HEK293 (cell line): ENCODE data around the gene POLR3A.
A peak's percentile ranks its signal among the peaks of the same experiment; 100 is the strongest.

Source experiments
- CTCF ChIA-PET: fragments of 350-600 bp; formaldehyde crosslinking; extraction: SDS; loops from one replicate; lab custom pipeline; 2021; ENCODE audit warnings: antibody characterized with exemption; lab: Yijun Ruan, JAX
- POLR2A ChIA-PET: fragments of 300-600 bp; formaldehyde crosslinking; extraction: SDS; loops from one replicate; lab custom pipeline; 2020; ENCODE audit warnings: antibody characterized with exemption, inconsistent platforms; lab: Yijun Ruan, JAX
- H3K27ac ChIP-seq: fragments of 200-500 bp; sonication (Bioruptor generic); 2 replicates; pipeline ENCODE4 v1.5.1; 2014; ENCODE audit warnings: low read depth, low read length, control low read depth, inconsistent platforms; ENCODE audit errors: extremely low read depth
- H3K36me3 ChIP-seq, 2 experiments: fragments of 200-500 bp in 1 of 2; sonication (Bioruptor generic) in 1 of 2; 1 replicate in 1 of 2; 2 replicates in 1 of 2; pipeline ENCODE4 v1.5.1; 2014 to 2017; ENCODE audit warnings: inconsistent platforms in 2 of 2, low read length in 2 of 2; ENCODE audit not compliant: control insufficient read depth in 2 of 2, insufficient read depth in 1 of 2
- H3K4me1 ChIP-seq: fragments of 200-500 bp; sonication (Bioruptor generic); 2 replicates; pipeline ENCODE4 v1.5.1; 2014; ENCODE audit warnings: mild to moderate bottlenecking, low read length, inconsistent platforms; ENCODE audit not compliant: control insufficient read depth, insufficient read depth
- H3K4me3 ChIP-seq: 2 replicates; pipeline ENCODE4 v1.5.1; 2011; ENCODE audit warnings: low read depth, mild to moderate bottlenecking, control low read depth, low read length, moderate library complexity
- H3K9me3 ChIP-seq: fragments of 200-500 bp; sonication (Bioruptor generic); 2 replicates; pipeline ENCODE4 v1.5.1; 2014; ENCODE audit warnings: low read depth, low read length, inconsistent platforms; ENCODE audit not compliant: control insufficient read depth, insufficient read depth
- CTCF ChIP-seq: fragments of 450-650 bp; formaldehyde crosslinking; IDR thresholded peaks from 2 replicates; pipeline ENCODE4 v1.5.1; 2016; ENCODE audit warnings: missing biosample characterization, missing genetic modification characterization
- EGR2 ChIP-seq: fragments of 450-650 bp; formaldehyde crosslinking; IDR thresholded peaks from 2 replicates; pipeline ENCODE4 v1.5.1; 2016; ENCODE audit warnings: low read depth, missing biosample characterization, missing genetic modification characterization
- PRDM6 ChIP-seq: fragments of 450-650 bp; formaldehyde crosslinking; IDR thresholded peaks from 2 replicates; pipeline ENCODE4 v1.5.1; 2017; ENCODE audit warnings: missing biosample characterization, missing genetic modification characterization
- RBAK ChIP-seq: fragments of 450-650 bp; formaldehyde crosslinking; IDR thresholded peaks from 2 replicates; pipeline ENCODE4 v1.5.1; 2016; ENCODE audit warnings: missing biosample characterization, missing genetic modification characterization
- SCRT1 ChIP-seq: fragments of 450-650 bp; formaldehyde crosslinking; IDR thresholded peaks from 2 replicates; pipeline ENCODE4 v1.5.1; 2016; ENCODE audit warnings: missing biosample characterization, missing genetic modification characterization, borderline replicate concordance
- TRIM28 ChIP-seq: IDR thresholded peaks from 2 replicates; pipeline ENCODE4 v1.6.1; 2011; ENCODE audit warnings: low read length, control low read depth, borderline replicate concordance
- ZBTB17 ChIP-seq: fragments of 450-650 bp; formaldehyde crosslinking; IDR thresholded peaks from 2 replicates; pipeline ENCODE4 v1.5.1; 2016; ENCODE audit warnings: missing biosample characterization, missing genetic modification characterization
- ZBTB6 ChIP-seq: fragments of 450-650 bp; formaldehyde crosslinking; IDR thresholded peaks from 2 replicates; pipeline ENCODE4 v1.5.1; 2017; ENCODE audit warnings: missing biosample characterization, missing genetic modification characterization
- ZFP3 ChIP-seq: fragments of 450-650 bp; formaldehyde crosslinking; IDR thresholded peaks from 2 replicates; pipeline ENCODE4 v1.5.1; 2016; ENCODE audit warnings: low read depth, missing biosample characterization, missing genetic modification characterization
- ZNF132 ChIP-seq: fragments of 450-650 bp; formaldehyde crosslinking; IDR thresholded peaks from 2 replicates; pipeline ENCODE4 v1.5.1; 2017; ENCODE audit warnings: missing biosample characterization, missing genetic modification characterization, borderline replicate concordance
- ZNF148 ChIP-seq: fragments of 450-650 bp; formaldehyde crosslinking; IDR thresholded peaks from 2 replicates; pipeline ENCODE4 v1.5.0; 2017; ENCODE audit warnings: missing biosample characterization, missing genetic modification characterization, borderline replicate concordance
- ZNF155 ChIP-seq: fragments of 450-650 bp; formaldehyde crosslinking; IDR thresholded peaks from 2 replicates; pipeline ENCODE4 v1.5.1; 2016; ENCODE audit warnings: missing biosample characterization, missing genetic modification characterization
- ZNF211 ChIP-seq: fragments of 450-650 bp; formaldehyde crosslinking; IDR thresholded peaks from 2 replicates; pipeline ENCODE4 v1.5.1; 2016; ENCODE audit warnings: low read depth, missing biosample characterization, missing genetic modification characterization
- ZNF24 ChIP-seq: fragments of 450-650 bp; formaldehyde crosslinking; IDR thresholded peaks from 2 replicates; pipeline ENCODE4 v1.5.1; 2016; ENCODE audit warnings: missing biosample characterization, missing genetic modification characterization
- ZNF274 ChIP-seq, 2 experiments: fragments of 200-500 bp in 1 of 2; fragments of 450-650 bp in 1 of 2; sonication (Bioruptor generic) in 1 of 2; formaldehyde crosslinking in 1 of 2; IDR thresholded peaks; 2 replicates each; pipeline versions ENCODE4 v1.5.1 to v1.6.1; 2014 to 2016; ENCODE audit warnings: borderline replicate concordance in 1 of 2, inconsistent platforms in 1 of 2, low read length in 1 of 2, missing biosample characterization in 1 of 2, missing genetic modification characterization in 1 of 2
- ZNF354C ChIP-seq: fragments of 450-650 bp; formaldehyde crosslinking; IDR thresholded peaks from 2 replicates; pipeline ENCODE4 v1.5.1; 2016; ENCODE audit warnings: missing biosample characterization, missing genetic modification characterization, low read depth, borderline replicate concordance
- ZNF426 ChIP-seq: fragments of 450-650 bp; formaldehyde crosslinking; IDR thresholded peaks from 2 replicates; pipeline ENCODE4 v1.5.1; 2017; ENCODE audit warnings: missing biosample characterization, missing genetic modification characterization, mild to moderate bottlenecking, inconsistent platforms, moderate library complexity
- ZNF449 ChIP-seq: fragments of 450-650 bp; formaldehyde crosslinking; IDR thresholded peaks from 2 replicates; pipeline ENCODE4 v1.5.1; 2017; ENCODE audit warnings: missing biosample characterization, mild to moderate bottlenecking, missing genetic modification characterization, moderate library complexity
- ZNF521 ChIP-seq: fragments of 450-650 bp; formaldehyde crosslinking; IDR thresholded peaks from 2 replicates; pipeline ENCODE4 v1.5.1; 2017; ENCODE audit warnings: missing biosample characterization, mild to moderate bottlenecking, missing genetic modification characterization
- ZNF529 ChIP-seq: fragments of 450-650 bp; formaldehyde crosslinking; IDR thresholded peaks from 2 replicates; pipeline ENCODE4 v1.5.1; 2017; ENCODE audit warnings: missing genetic modification characterization, missing biosample characterization; ENCODE audit not compliant: insufficient replicate concordance
- ZNF560 ChIP-seq: fragments of 450-650 bp; formaldehyde crosslinking; IDR thresholded peaks from 2 replicates; pipeline ENCODE4 v1.5.1; 2017; ENCODE audit warnings: missing biosample characterization, missing genetic modification characterization, borderline replicate concordance
- ZNF623 ChIP-seq: fragments of 450-650 bp; formaldehyde crosslinking; IDR thresholded peaks from 2 replicates; pipeline ENCODE4 v1.5.1; 2016; ENCODE audit warnings: missing biosample characterization, missing genetic modification characterization
- ZNF654 ChIP-seq: fragments of 450-650 bp; formaldehyde crosslinking; IDR thresholded peaks from 2 replicates; pipeline ENCODE4 v1.5.1; 2016; ENCODE audit warnings: low read depth, missing biosample characterization, missing genetic modification characterization
- ZNF664 ChIP-seq: fragments of 450-650 bp; formaldehyde crosslinking; IDR thresholded peaks from 2 replicates; pipeline ENCODE4 v1.5.1; 2016; ENCODE audit warnings: missing biosample characterization, missing genetic modification characterization
- ZNF677 ChIP-seq: fragments of 450-650 bp; IDR thresholded peaks from 2 replicates; pipeline ENCODE4 v1.5.0; 2018; ENCODE audit warnings: missing biosample characterization, mild to moderate bottlenecking, missing genetic modification characterization, moderate library complexity
- ZNF768 ChIP-seq: fragments of 450-650 bp; formaldehyde crosslinking; IDR thresholded peaks from 2 replicates; pipeline ENCODE4 v1.5.1; 2018; ENCODE audit warnings: missing biosample characterization, mild to moderate bottlenecking, missing genetic modification characterization
- ZNF776 ChIP-seq: fragments of 450-650 bp; formaldehyde crosslinking; IDR thresholded peaks from 2 replicates; pipeline ENCODE4 v1.5.0; 2017; ENCODE audit warnings: missing biosample characterization, missing genetic modification characterization, borderline replicate concordance

POLR3A gene

GRCh38 chr10:78049851-78050250 is 20.5 kb upstream of the POLR3A start:
- POLR2A ChIA-PET: no interaction called here
- H3K4me1 ChIP-seq: no peaks in the 10 kb centered on the region
- no peak overlapping the region for H3K4me3 ChIP-seq
- peaks cover 0 to 12% of the 10 kb centered on the region in 2 experiments; a peak in 1 of 3 replicates for H3K36me3 ChIP-seq
- TF ChIP-seq TRIM28 (no peak), SCRT1 (tag by site-specific recombination) (no peak), ZNF426 (tag by site-specific recombination) (no peak), ZNF211 (no peak), ZNF664 (no peak), CTCF (no peak), ZNF148 (no peak), ZNF521 (tag by site-specific recombination) (no peak), ZNF132 (no peak), ZNF623 (tag by site-specific recombination) (no peak), RBAK (tag by site-specific recombination) (no peak)
- TF ChIP-seq, all 188 proteins: peak for 0
- CTCF ChIA-PET: interaction anchor here (0.5 to 5.9 kb wide), 5 partner anchors 13 to 1146 kb away, joined by 3 to 73 read pairs (median 7); no protein-coding TSS in a partner anchor
- Histone ChIP-seq H3K27ac (no peak overlapping the region), H3K9me3 (no peaks in the 10 kb centered on the region)

- no peak overlapping the region for H3K4me3 ChIP-seq
- H3K27ac ChIP-seq: no peak overlapping the region
- no peaks in the 10 kb centered on the region for H3K4me1 ChIP-seq
- peaks cover 0 to 21% of the 10 kb centered on the region in 2 experiments; a peak in 1 of 3 replicates for H3K36me3 ChIP-seq
- H3K9me3 ChIP-seq: no peaks in the 10 kb centered on the region
- ChIA-PET POLR2A (interaction anchor here (0.7 kb wide), 1 partner anchor 13 kb away, joined by 3 read pairs; no protein-coding TSS in a partner anchor), CTCF (interaction anchor here (0.5 to 5.9 kb wide), 72 partner anchors 9 to 1297 kb away, joined by 3 to 73 read pairs (median 4); no protein-coding TSS in a partner anchor)
- TF ChIP-seq ZNF654 (tag by site-specific recombination) (peak; percentile 80), ZFP3 (tag by site-specific recombination) (no peak), ZNF768 (tag by site-specific recombination) (no peak), ZNF560 (tag by site-specific recombination) (no peak), ZNF354C (tag by site-specific recombination) (no peak), ZBTB17 (tag by site-specific recombination) (peak; percentile 54; the same call in 1 of the 2 replicates), ZNF274 (IDR thresholded peaks at IDR 0.05; ENCODE audit: low read length) (no peak), ZNF274 (tag by site-specific recombination; IDR thresholded peaks at IDR 0.05; ENCODE audit: borderline replicate concordance) (no peak), PRDM6 (no peak), ZNF155 (tag by site-specific recombination) (no peak), ZNF677 (tag by site-specific recombination) (no peak), EGR2 (tag by site-specific recombination) (no peak), ZNF24 (tag by site-specific recombination) (no peak), ZNF776 (tag by site-specific recombination) (no peak), ZNF449 (tag by site-specific recombination) (no peak), ZNF529 (tag by site-specific recombination) (no peak), ZBTB6 (tag by site-specific recombination) (no peak)
Measured at GRCh38 chr10:78047314-78047891, 18.1 kb upstream of the POLR3A start.
